ENCODE measurements around the gene TSSC4. TPM values are rescaled to one million over a fixed set of nuclear protein-coding genes. Genes with fewer than 3 reads are reported as not detected.

The TSSC4 gene
- total RNA-seq, 2 experiments from 2014 or later = 46.8 to 48.2 TPM

- peaks cover 5% of the 10 kb centered on the region for H3K36me3 Mint-ChIP-seq
- peak within 1 kb of the TSS; percentile 75 for H3K27ac Mint-ChIP-seq
- H3K4me1 Mint-ChIP-seq = peaks cover 7% of the 10 kb centered on the region
- no peaks in the 10 kb centered on the region for H3K9me3 Mint-ChIP-seq
- POLR2A ChIA-PET = interaction anchor here (0.5 to 3.0 kb wide), 9 partner anchors 10 to 110 kb away, joined by 3 to 48 read pairs (median 4); partner anchors contain the start of genes C11orf21, TSPAN32 and TSSC4
- DNase-seq (peak; percentile 81), ATAC-seq (ENCODE audit: low read depth) (peak; percentile 72)
- peaks cover 4% of the 10 kb centered on the region for H3K27me3 Mint-ChIP-seq
- H3K4me3 Mint-ChIP-seq = peak within 1 kb of the TSS; percentile 84
Measured at GRCh38 chr11:2376751-2377451, 23.6 kb upstream of the TSSC4 start, which contains the start of gene CD81. Gene CD81, plus strand, starts transcription at chr11:2377310. Its CDS starts 240 bp downstream, at chr11:2377550.

GRCh38 chr11:2377511-2378443 lies 22.8 kb upstream of the TSSC4 start:
- peaks cover 5% of the 10 kb centered on the region for H3K36me3 Mint-ChIP-seq
- ATAC-seq (ENCODE audit: low read depth) (peak; percentile 51), DNase-seq (peak; percentile 70)
- H3K27me3 Mint-ChIP-seq = peaks cover 4% of the 10 kb centered on the region
- H3K9me3 Mint-ChIP-seq = no peaks in the 10 kb centered on the region
- POLR2A ChIA-PET = interaction anchor here (0.7 to 3.0 kb wide), 10 partner anchors 9 to 111 kb away, joined by 3 to 48 read pairs (median 5); partner anchors contain the start of genes C11orf21, TSPAN32 and TSSC4
- peaks cover 7% of the 10 kb centered on the region for H3K4me1 Mint-ChIP-seq
- peak overlapping the region; percentile 84 for H3K4me3 Mint-ChIP-seq
- peak overlapping the region; percentile 75 for H3K27ac Mint-ChIP-seq

GRCh38 chr11:2378527-2379210 lies 21.9 kb upstream of the TSSC4 start:
- POLR2A ChIA-PET = interaction anchor here (0.7 to 3.0 kb wide), 8 partner anchors 8 to 80 kb away, joined by 3 to 48 read pairs (median 7); partner anchors contain the start of genes C11orf21, TSPAN32 and TSSC4
- H3K27ac Mint-ChIP-seq = peak overlapping the region; percentile 75
- DNase-seq (no peak), ATAC-seq (ENCODE audit: low read depth) (no peak)
- peaks cover 5% of the 10 kb centered on the region for H3K36me3 Mint-ChIP-seq
- H3K9me3 Mint-ChIP-seq = no peaks in the 10 kb centered on the region
- peaks cover 4% of the 10 kb centered on the region for H3K27me3 Mint-ChIP-seq
- H3K4me3 Mint-ChIP-seq = peak overlapping the region; percentile 84
- H3K4me1 Mint-ChIP-seq = peaks cover 9% of the 10 kb centered on the region

- peak overlapping the region; percentile 38 for H3K27ac Mint-ChIP-seq
- no peaks in the 10 kb centered on the region for H3K9me3 Mint-ChIP-seq
- peaks cover 5% of the 10 kb centered on the region for H3K36me3 Mint-ChIP-seq
- H3K27me3 Mint-ChIP-seq = peaks cover 4% of the 10 kb centered on the region
- peak overlapping the region; percentile 39 for H3K4me3 Mint-ChIP-seq
- POLR2A ChIA-PET = no interaction called here
- peaks cover 12% of the 10 kb centered on the region for H3K4me1 Mint-ChIP-seq
- no peak for DNase-seq
- no peak for ATAC-seq (ENCODE audit: low read depth)
Measured at GRCh38 chr11:2379466-2380174, 20.9 kb upstream of the TSSC4 start.

GRCh38 chr11:2380396-2380795 lies 20.2 kb upstream of the TSSC4 start:
- ATAC-seq (ENCODE audit: low read depth) (no peak), DNase-seq (no peak)
- H3K4me1 Mint-ChIP-seq = peaks cover 17% of the 10 kb centered on the region
- H3K9me3 Mint-ChIP-seq = no peaks in the 10 kb centered on the region
- H3K4me3 Mint-ChIP-seq = no peak overlapping the region
- H3K27ac Mint-ChIP-seq = peak overlapping the region; percentile 24
- peaks cover 4% of the 10 kb centered on the region for H3K27me3 Mint-ChIP-seq
- H3K36me3 Mint-ChIP-seq = peaks cover 6% of the 10 kb centered on the region
- POLR2A ChIA-PET = no interaction called here

DNA sequence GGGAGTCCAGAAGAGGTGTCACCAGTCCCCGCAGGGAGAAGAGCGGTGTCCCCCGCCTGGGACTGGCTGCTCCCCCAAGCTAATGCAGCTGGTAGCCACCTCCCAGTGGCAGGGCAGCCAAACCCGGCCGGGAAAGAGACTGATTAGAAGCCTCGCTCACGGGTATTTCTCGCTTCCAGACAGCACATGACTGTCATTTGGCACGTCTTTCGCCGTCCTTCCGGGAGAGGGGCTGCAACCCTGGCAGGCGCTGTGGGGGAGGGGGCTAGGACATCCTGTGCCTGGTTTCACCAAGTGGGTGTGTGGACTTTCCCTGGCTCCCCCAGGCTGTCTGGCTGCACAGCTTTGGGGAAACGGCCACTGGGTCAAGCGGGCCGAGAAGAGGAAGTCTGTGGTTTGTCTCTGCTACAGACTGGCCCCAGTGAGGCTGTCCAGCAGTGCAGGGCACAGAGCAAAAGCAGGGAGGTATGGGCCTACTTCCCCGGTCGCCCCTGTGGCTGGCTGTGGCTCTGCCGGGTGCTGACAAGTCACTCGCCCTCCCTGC lies 19.7 kb upstream of the TSSC4 start:
- peaks cover 4% of the 10 kb centered on the region for H3K27me3 Mint-ChIP-seq
- H3K9me3 Mint-ChIP-seq = no peaks in the 10 kb centered on the region
- no peak overlapping the region for H3K4me3 Mint-ChIP-seq
- POLR2A ChIA-PET = no interaction called here
- H3K4me1 Mint-ChIP-seq = peaks cover 21% of the 10 kb centered on the region
- ATAC-seq (ENCODE audit: low read depth) = no peak
- no peak for DNase-seq
- no peak overlapping the region for H3K27ac Mint-ChIP-seq
- peaks cover 7% of the 10 kb centered on the region for H3K36me3 Mint-ChIP-seq

DNA sequence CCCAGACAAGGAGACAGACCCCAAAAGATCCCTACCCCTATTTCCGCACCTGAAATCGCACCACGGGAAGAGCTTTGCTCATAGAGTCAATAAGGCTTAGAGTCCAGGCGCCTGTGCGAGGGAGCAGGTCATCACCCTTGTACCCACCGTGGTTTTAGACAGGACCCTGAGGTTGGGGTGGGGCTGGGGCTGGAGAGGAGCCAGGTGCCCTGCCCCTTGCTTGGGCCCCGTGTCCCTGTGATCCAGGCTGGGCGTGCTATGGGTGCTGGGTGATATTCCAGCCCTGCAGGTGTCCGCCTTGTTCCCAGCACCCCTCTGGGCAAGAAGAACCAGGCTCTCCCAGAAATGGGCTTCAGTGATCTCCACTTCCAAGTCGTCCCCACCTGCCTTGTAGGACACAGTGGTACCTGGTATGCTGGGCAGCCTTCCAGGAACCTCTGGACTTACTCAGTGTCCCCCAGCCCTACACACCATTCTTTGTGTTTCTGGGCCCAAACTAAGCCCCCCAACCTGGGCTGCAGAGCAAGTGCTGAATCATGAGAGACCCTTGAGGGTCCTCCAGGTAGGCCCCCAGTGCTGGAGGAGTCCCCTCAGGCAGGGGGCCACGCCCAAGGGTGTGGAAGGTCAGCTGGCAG lies 18.9 kb upstream of the TSSC4 start:
- POLR2A ChIA-PET = no interaction called here

DNA sequence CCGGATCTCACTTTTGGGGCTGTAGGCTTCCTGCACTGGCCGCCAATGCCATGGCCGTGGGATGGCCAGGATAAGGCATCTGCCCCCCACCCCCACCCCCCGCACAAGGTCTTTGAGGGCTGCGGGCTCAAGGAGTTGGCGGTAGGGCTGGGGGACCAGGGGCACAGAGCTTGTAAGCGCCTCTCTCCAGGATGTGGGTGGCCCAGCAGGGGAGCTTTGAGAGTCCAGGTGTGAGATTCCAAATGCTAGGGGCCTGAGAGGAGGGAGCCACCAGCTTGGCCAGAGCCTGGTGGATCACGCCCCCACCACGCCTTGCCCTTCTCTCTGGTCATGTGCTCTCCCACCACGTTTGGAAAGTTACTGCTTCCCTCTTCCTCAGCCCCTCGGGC lies 18.4 kb upstream of the TSSC4 start:
- Mint-ChIP-seq H3K4me1 (peaks cover 28% of the 10 kb centered on the region), H3K27ac (no peak overlapping the region), H3K36me3 (peaks cover 7% of the 10 kb centered on the region), H3K27me3 (no peaks in the 10 kb centered on the region), H3K9me3 (no peaks in the 10 kb centered on the region), H3K4me3 (no peak overlapping the region)
- POLR2A ChIA-PET = no interaction called here
- ATAC-seq (ENCODE audit: low read depth) = no peak
- DNase-seq = no peak

More for the DNA sequence above, 18.9 kb upstream of the TSSC4 start:
- Mint-ChIP-seq H3K27ac (no peak overlapping the region), H3K9me3 (no peaks in the 10 kb centered on the region), H3K4me3 (no peak overlapping the region), H3K36me3 (peaks cover 7% of the 10 kb centered on the region), H3K27me3 (no peaks in the 10 kb centered on the region), H3K4me1 (peaks cover 23% of the 10 kb centered on the region)
- DNase-seq (no peak), ATAC-seq (ENCODE audit: low read depth) (no peak)

DNA sequence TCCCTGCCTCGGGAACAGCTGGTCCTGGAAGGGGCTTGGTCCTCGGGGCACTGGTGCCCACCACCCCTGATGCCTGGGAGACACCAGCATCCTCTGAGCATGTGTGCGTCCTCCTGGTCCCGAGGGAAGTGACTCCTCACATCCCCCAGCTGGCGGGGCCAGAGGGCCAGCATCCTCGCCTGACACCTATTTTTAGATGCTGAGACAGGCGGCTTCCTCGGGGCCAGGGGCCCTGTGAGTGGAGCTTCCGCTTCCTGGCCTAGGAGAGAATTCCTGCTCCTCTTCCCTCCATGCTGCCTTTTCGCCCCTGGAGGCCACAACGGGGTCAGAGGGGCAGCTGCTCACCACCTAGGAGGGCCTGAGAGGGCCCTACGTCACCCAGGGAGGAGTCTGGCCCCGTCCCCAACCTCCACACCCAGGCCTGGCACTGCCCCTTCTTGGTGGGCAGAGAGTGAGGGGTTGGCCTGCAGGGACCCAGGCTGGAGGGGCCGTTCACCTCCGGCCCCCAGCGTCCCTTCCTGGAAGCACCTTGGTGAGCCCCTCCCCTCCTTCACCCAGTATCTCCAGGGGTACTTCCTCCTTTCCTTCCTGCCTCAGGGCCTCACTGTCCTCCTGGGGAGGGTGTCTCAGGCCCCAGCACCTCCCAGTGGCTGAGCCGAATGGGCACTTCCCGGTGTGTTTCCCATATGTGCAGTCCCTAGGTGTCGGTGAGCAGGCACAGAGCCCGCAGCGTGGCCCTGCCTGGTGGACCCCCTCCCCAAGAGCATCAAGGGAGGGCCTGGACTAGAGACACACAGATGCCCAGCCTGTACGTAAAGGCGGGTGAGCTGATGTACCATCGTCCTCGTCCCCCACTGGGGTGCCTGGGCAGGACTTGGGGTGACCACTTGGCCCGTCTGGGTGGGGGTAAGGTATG lies 17.4 kb upstream of the TSSC4 start:
- DNase-seq = no peak
- Mint-ChIP-seq H3K9me3 (no peaks in the 10 kb centered on the region), H3K36me3 (peaks cover 7% of the 10 kb centered on the region), H3K4me1 (peaks cover 33% of the 10 kb centered on the region), H3K27ac (peak overlapping the region; percentile 58), H3K4me3 (no peak overlapping the region), H3K27me3 (no peaks in the 10 kb centered on the region)
- no peak for ATAC-seq (ENCODE audit: low read depth)
- POLR2A ChIA-PET = no interaction called here

GRCh38 chr11:2383852-2384804 lies 16.4 kb upstream of the TSSC4 start:
- Mint-ChIP-seq H3K27me3 (no peaks in the 10 kb centered on the region), H3K4me1 (peaks cover 33% of the 10 kb centered on the region), H3K27ac (no peak overlapping the region), H3K9me3 (no peaks in the 10 kb centered on the region), H3K36me3 (peaks cover 7% of the 10 kb centered on the region), H3K4me3 (no peak overlapping the region)
- POLR2A ChIA-PET = no interaction called here
- DNase-seq (no peak), ATAC-seq (ENCODE audit: low read depth) (no peak)

Data from activated naive CD8-positive, alpha-beta T cell treated with anti-CD3 and anti-CD28 coated beads, Interleukin-2, amount 10 ng/mL, durations not matched to agents 7 days and 5 days (primary cell).